NCI-H446 treated with DMSO at 0.1 percent for 48 hours (cell line): ENCODE results near the gene ERGIC3.
A peak's percentile ranks its signal among the peaks of the same experiment; 100 is the strongest.
"Not testable (repeated sequence)": the region's sequence is repeated elsewhere in the genome, so short reads cannot be mapped to it uniquely, and the experiment has no call there.

Experiments used
- DNase-seq: peaks from one replicate; lab custom pipeline; 2025; lab: John Stamatoyannopoulos, UW

ERGIC3 gene

GRCh38 chr20:35518955-35519354, 22.9 kb upstream of the ERGIC3 start:
- no peak for DNase-seq

- no peak for DNase-seq
These were observed 18.5 kb upstream of the ERGIC3 start for GRCh38 chr20:35523298-35523888.

DNA sequence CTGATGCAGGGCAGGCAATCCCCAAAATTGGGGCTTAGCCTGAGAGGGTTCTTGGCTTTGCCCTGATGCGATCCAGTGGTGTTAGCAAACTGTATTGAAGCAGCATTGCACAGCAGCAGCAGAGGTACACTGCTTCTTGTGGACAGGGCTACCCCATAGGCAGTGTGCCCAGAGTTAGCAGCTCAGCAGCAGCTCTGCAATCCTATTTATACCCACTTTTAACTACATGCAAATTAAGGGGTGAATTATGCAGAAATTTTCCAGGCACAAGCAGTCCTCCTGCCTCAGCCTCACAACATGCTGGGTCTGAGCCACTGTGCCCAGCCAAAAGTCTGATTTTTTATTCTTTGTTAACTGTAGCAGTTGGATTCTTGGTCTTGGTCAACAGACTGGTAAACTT, 16.2 kb upstream of the ERGIC3 start:
- no peak for DNase-seq

GRCh38 chr20:35527122-35527769, 14.6 kb upstream of the ERGIC3 start:
- no peak for DNase-seq

- DNase-seq, result no peak
These were observed 12.3 kb upstream of the ERGIC3 start, which contains the start of gene C20orf173 for GRCh38 chr20:35529552-35529951. C20orf173 (minus strand) TSS chr20:35529652; CDS start chr20:35529373, 279 bp downstream.

DNA sequence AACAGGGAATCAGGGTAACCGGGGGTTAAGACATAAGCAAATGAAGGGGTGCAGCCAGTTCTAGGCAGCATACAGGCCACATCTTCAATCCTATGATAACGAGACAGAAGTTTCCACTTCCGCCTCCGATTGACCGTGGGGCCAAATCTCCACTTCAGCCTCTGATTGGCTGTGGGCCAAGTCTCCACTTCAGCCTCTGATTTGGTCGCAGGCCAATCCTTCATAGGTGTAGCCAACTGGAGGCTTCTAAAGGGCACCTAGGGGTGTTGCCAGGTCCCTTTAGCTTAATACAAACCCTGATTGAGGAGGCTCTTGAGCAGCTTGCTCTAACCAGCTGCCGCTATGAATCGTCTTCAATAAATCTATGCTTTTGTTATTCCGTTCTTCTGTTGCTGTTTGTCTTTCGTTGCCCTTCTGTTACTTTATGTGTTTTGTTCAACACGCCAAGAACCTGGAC, 2.1 kb upstream of the ERGIC3 start:
- DNase-seq, result peak; percentile 38

GRCh38 chr20:35541118-35541782, 628 bp upstream of the ERGIC3 start:
- no peak for DNase-seq

- DNase-seq, result no peak
These were observed 1.1 kb downstream of the ERGIC3 start for GRCh38 chr20:35542990-35543389.

- no peak for DNase-seq
These were observed 2.6 kb downstream of the ERGIC3 start for GRCh38 chr20:35544436-35544835.

GRCh38 chr20:35544941-35545340, 3.1 kb downstream of the ERGIC3 start:
- DNase-seq, result not testable (repeated sequence)

DNA sequence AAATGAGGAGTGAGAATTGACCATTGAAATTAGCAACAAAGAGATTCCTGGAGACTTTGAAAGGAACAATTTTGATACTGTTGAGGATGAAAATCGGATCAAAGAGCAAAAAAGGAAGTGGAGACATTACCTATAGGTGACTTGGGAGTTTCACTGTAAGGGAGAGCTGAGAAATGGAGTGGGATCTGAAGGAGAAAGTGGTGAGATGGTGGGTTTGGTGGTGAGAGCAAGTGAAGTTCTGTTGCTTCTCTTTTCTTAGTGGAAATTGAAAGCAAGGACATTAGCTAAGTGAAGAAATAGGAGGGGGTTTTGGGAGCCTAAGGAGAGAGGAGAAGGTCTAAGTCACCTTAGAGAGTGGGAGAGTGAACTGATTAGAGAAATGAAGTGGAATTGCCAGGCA, 4.2 kb downstream of the ERGIC3 start:
- DNase-seq, result no peak

DNA sequence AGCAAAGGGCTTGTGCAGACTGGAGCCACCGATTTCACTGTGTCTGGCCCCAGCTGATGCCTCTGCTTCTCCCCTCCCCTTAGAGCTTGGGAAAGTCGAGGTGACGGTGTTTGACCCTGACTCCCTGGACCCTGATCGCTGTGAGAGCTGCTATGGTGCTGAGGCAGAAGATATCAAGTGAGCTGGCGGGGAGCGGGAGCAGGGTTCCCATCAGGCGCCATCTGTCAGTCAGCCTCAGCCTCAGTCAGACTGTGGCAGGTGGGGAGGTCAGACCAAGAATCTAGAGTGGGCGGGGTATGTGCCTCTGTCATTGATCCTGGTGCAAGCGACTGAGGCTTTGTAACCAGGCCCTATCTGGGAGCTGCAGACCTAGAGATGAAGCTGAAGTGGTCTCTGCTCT, 5.5 kb downstream of the ERGIC3 start:
- no peak for DNase-seq

DNA sequence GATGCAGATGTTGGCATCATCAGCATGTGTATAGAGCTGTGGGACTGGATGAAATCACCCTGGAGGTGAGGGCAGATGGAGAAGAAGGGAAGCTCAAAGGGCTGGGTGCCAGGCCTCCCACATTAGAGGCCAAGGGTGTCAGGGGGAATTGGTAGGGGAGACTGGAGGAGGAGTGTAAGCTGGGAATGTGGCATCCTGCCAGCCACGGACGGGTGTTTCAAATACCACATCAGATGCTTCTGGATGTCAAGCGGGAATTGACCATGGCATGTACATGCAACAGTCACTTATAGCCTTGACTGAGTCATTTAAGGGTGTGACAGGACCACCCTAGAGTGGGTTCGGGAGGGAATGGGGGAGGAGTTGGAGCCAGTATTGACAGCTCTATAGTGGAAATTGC, 9.6 kb downstream of the ERGIC3 start:
- no peak for DNase-seq

DNA sequence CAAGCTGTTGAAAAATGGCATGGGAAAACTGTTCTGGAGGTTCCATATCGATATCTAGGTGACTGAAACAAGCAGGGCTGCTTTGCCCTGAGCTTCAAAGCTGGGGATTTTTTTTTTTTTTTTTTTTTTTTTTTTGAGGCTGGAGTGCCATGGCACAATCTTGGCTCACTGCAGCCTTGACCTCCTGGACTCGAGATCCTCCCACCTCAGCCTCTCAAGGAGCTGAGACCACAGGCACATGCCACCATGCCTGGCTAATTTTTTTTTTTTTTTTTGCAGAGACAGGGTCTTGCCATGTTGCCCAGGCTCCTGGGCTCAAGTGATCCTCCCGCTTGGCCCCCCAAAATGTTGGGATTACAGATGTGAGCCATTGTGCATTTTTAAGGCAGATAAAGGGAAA, 11.0 kb downstream of the ERGIC3 start:
- DNase-seq, result no peak

GRCh38 chr20:35555461-35555860, 13.6 kb downstream of the ERGIC3 start:
- not testable (repeated sequence) for DNase-seq

- no peak for DNase-seq
These were observed 14.2 kb downstream of the ERGIC3 start for GRCh38 chr20:35555951-35556645.

GRCh38 chr20:35556871-35557270, 15.0 kb downstream of the ERGIC3 start:
- DNase-seq, result no peak

GRCh38 chr20:35558451-35558850, 16.6 kb downstream of the ERGIC3 start:
- no peak for DNase-seq

DNA sequence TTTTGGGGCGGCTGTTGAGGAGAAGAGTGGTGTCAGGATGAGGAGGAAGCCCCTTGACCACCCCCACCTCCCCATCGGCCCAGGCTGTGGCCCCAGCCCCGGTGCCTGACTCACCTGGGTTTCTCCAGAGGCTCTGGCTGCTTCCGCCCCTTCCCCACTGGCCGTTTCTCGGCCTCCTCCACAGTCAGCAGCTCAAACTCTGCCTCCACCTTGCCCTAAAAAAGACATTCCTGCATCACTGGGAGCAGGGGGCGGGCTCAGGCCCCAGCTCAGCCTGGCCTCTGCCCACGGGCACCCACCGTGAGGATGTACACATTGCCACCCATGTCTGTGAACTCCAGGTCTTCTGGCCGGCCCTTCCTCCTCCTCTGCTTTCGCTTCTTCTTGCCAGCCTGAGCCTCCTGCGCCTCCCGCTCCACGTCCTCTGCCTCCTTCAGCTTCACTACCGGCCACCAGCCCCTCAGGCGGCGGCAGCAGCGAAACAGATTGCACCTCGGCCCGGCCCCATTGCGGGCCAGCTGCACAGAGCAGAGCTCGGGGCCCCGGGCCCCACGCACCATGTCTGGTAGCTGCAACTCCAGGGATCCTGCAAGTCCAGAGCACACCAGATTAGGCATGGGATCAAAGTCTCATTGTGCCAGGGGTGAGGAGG, 17.3 kb downstream of the ERGIC3 start:
- DNase-seq, result no peak

- DNase-seq, result no peak
These were observed 18.2 kb downstream of the ERGIC3 start for GRCh38 chr20:35560105-35560511.

DNA sequence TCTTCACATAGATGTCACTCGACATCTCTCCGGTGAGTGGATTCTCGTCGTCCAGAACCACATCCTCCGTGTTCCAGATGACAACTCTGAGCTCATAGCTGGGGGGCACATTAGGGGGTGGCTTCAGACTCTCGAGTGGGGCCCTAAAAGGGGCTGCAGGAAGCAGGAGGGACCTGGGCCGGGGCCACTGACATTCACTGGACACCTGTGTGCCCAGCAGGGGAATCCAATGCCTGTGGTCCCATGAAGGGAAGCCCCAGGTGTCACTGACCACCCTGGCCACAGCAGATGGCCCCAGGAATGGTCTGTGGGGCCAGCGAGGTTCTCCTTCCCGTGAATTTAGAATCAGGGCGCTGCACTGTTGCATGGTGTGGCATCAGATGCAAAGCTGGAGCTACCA, 18.7 kb downstream of the ERGIC3 start:
- DNase-seq, result no peak

- no peak for DNase-seq
These were observed 19.4 kb downstream of the ERGIC3 start for GRCh38 chr20:35561268-35561667.
